ENCODE measurements around the gene VPS72.

VPS72 gene, protein sequence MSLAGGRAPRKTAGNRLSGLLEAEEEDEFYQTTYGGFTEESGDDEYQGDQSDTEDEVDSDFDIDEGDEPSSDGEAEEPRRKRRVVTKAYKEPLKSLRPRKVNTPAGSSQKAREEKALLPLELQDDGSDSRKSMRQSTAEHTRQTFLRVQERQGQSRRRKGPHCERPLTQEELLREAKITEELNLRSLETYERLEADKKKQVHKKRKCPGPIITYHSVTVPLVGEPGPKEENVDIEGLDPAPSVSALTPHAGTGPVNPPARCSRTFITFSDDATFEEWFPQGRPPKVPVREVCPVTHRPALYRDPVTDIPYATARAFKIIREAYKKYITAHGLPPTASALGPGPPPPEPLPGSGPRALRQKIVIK

GRCh38 chr1:151189637-151190445 lies at the start of gene VPS72:
TSS of gene VPS72 (minus strand) at chr1:151190197. CDS start at chr1:151190121, 76 bp downstream.
- TF ChIP-seq CTCF (IDR thresholded peaks at IDR 0.05; ENCODE audit: low read depth, low read length): no peak
- TF ChIP-seq, protein P1, sequence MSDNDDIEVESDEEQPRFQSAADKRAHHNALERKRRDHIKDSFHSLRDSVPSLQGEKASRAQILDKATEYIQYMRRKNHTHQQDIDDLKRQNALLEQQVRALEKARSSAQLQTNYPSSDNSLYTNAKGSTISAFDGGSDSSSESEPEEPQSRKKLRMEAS (IDR thresholded peaks at IDR 0.05; ENCODE audit: low read depth, low read length): peak; percentile 52
- TF ChIP-seq MYC (IDR thresholded peaks at IDR 0.05; ENCODE audit: low read depth, low read length): peak; percentile 22; the same call in 1 of the 2 replicates
- TF ChIP-seq POLR2A (IDR thresholded peaks at IDR 0.05; ENCODE audit: extremely low read depth, insufficient read length): peak; percentile 72
- H3K4me3 ChIP-seq (ENCODE audit: low read depth, low read length): peak within 1 kb of the TSS; percentile 96
- DNase-seq (ENCODE audit: low read depth): peak; percentile 93

DNA sequence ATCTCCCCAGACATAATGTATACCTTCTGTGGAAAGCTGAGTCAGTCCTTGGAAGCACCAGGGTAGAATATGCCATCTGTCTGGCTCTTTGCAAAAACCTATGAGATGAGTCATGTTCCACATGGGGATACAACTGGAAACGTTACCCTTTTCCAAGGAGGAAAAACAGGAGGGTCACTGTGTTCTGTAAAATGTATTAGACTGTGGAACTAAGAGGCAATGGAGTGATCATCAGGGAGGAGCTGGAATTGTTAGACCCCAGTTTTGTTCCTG lies 48.4 kb upstream of the VPS72 start:
- TF ChIP-seq POLR2A (IDR thresholded peaks at IDR 0.05; ENCODE audit: extremely low read depth, insufficient read length): no peak
- TF ChIP-seq CTCF (IDR thresholded peaks at IDR 0.05; ENCODE audit: low read depth, low read length): no peak
- TF ChIP-seq, protein P1 (IDR thresholded peaks at IDR 0.05; ENCODE audit: low read depth, low read length): no peak
- no peak for TF ChIP-seq MYC (IDR thresholded peaks at IDR 0.05; ENCODE audit: low read depth, low read length)
- H3K4me3 ChIP-seq (ENCODE audit: low read depth, low read length): no peak overlapping the region
- no peak for DNase-seq (ENCODE audit: low read depth)

- no peak overlapping the region for H3K4me3 ChIP-seq (ENCODE audit: low read depth, low read length)
- DNase-seq (ENCODE audit: low read depth): peak; percentile 12
- TF ChIP-seq CTCF (IDR thresholded peaks at IDR 0.05; ENCODE audit: low read depth, low read length) (no peak), MYC (IDR thresholded peaks at IDR 0.05; ENCODE audit: low read depth, low read length) (no peak), POLR2A (IDR thresholded peaks at IDR 0.05; ENCODE audit: extremely low read depth, insufficient read length) (no peak)
- TF ChIP-seq, protein P1 (IDR thresholded peaks at IDR 0.05; ENCODE audit: low read depth, low read length): no peak
Measured at GRCh38 chr1:151237678-151238466, 47.9 kb upstream of the VPS72 start.

- H3K4me3 ChIP-seq (ENCODE audit: low read depth, low read length): no peak overlapping the region
- no peak for DNase-seq (ENCODE audit: low read depth)
- TF ChIP-seq CTCF (IDR thresholded peaks at IDR 0.05; ENCODE audit: low read depth, low read length) (no peak), MYC (IDR thresholded peaks at IDR 0.05; ENCODE audit: low read depth, low read length) (no peak), POLR2A (IDR thresholded peaks at IDR 0.05; ENCODE audit: extremely low read depth, insufficient read length) (no peak)
- TF ChIP-seq, protein P1 (IDR thresholded peaks at IDR 0.05; ENCODE audit: low read depth, low read length): no peak
Measured at GRCh38 chr1:151235235-151235634, 45.2 kb upstream of the VPS72 start.

- no peak for TF ChIP-seq POLR2A (IDR thresholded peaks at IDR 0.05; ENCODE audit: extremely low read depth, insufficient read length)
- TF ChIP-seq CTCF (IDR thresholded peaks at IDR 0.05; ENCODE audit: low read depth, low read length): no peak
- TF ChIP-seq MYC (IDR thresholded peaks at IDR 0.05; ENCODE audit: low read depth, low read length): no peak
- TF ChIP-seq, protein P1 (IDR thresholded peaks at IDR 0.05; ENCODE audit: low read depth, low read length): no peak
- DNase-seq (ENCODE audit: low read depth): no peak
- H3K4me3 ChIP-seq (ENCODE audit: low read depth, low read length): no peak overlapping the region
Measured at GRCh38 chr1:151222130-151222529, 32.1 kb upstream of the VPS72 start.

All from NB4 (cell line).